D721Med (cell line): Measurements from ENCODE around the gene ZNF79.

ENCODE experiments used
- DNase-seq: peaks from one replicate; pipeline ENCODE4 v3.0.0; 2011; ENCODE audit warnings: low spot score; ENCODE audit not compliant: insufficient read length
- FAIRE-seq: peaks from 2 replicates; lab custom pipeline; 2011; peaks lifted over from hg19 to GRCh38; lab: Jason Lieb, UNC
- CTCF ChIP-seq: IDR thresholded peaks from 2 replicates; pipeline ENCODE4 v1.5.1; 2012; ENCODE audit warnings: mild to moderate bottlenecking, control low read depth; ENCODE audit not compliant: insufficient read depth; ENCODE audit errors: missing control alignments

Gene ZNF79

GRCh38 chr9:127405344-127406125 is 18.6 kb upstream of the ZNF79 start:
- TF ChIP-seq CTCF, result no peak
- DNase-seq (no peak), FAIRE-seq (no peak)

GRCh38 chr9:127406799-127407491 is 17.2 kb upstream of the ZNF79 start:
- FAIRE-seq (no peak), DNase-seq (no peak)
- no peak for TF ChIP-seq CTCF

GRCh38 chr9:127407492-127407843 is 16.7 kb upstream of the ZNF79 start:
- no peak for TF ChIP-seq CTCF
- no peak for FAIRE-seq
- no peak for DNase-seq

GRCh38 chr9:127411122-127411521 is 13.1 kb upstream of the ZNF79 start:
- FAIRE-seq, result no peak
- DNase-seq, result no peak
- TF ChIP-seq CTCF, result no peak

GRCh38 chr9:127415141-127415540 is 9.0 kb upstream of the ZNF79 start:
- no peak for FAIRE-seq

GRCh38 chr9:127415657-127416056 is 8.5 kb upstream of the ZNF79 start:
- DNase-seq (no peak), FAIRE-seq (no peak)
- TF ChIP-seq CTCF, result no peak

More at GRCh38 chr9:127415141-127415540, 9.0 kb upstream of the ZNF79 start:
- TF ChIP-seq CTCF, result no peak
- DNase-seq, result no peak
